Stimulated activated memory B cell treated with anti-CD40 and anti-IgM and Interleukin-4, amounts not matched to agents 10 μg/mL and 1 μg/mL and 100 μg/mL, for 72 hours (primary cell): Measurements from ENCODE around the gene CLIC5.

Experiments used
- ATAC-seq: fragments of 150-1000 bp; cut with Tn5 transposase; 2 replicates; pipeline ENCODE4 v1.10.0; 2021
- H3K27ac Mint-ChIP-seq: one replicate; pipeline ENCODE4 v1.8.0; 2022; ENCODE audit warnings: mild to moderate bottlenecking, mixed read lengths
- H3K27me3 Mint-ChIP-seq: one replicate; pipeline ENCODE4 v1.8.0; 2022; ENCODE audit warnings: mixed read lengths
- H3K36me3 Mint-ChIP-seq: one replicate; pipeline ENCODE4 v1.8.0; 2022; ENCODE audit warnings: mixed read lengths
- H3K4me1 Mint-ChIP-seq: one replicate; pipeline ENCODE4 v1.8.0; 2022; ENCODE audit warnings: mixed read lengths
- H3K4me3 Mint-ChIP-seq: one replicate; pipeline ENCODE4 v1.8.0; 2022; ENCODE audit warnings: mild to moderate bottlenecking, moderate library complexity, mixed read lengths
- H3K9me3 Mint-ChIP-seq: one replicate; pipeline ENCODE4 v1.8.0; 2022; ENCODE audit warnings: mixed read lengths

CLIC5 gene

GRCh38 chr6:45988635-45989034, 27.0 kb downstream of the CLIC5 start:
- Mint-ChIP-seq H3K27ac (no peak overlapping the region), H3K27me3 (no peaks in the 10 kb centered on the region), H3K4me1 (no peaks in the 10 kb centered on the region), H3K4me3 (no peak overlapping the region), H3K9me3 (peaks cover 2% of the 10 kb centered on the region), H3K36me3 (peaks cover 6% of the 10 kb centered on the region)
- ATAC-seq: no peak

DNA sequence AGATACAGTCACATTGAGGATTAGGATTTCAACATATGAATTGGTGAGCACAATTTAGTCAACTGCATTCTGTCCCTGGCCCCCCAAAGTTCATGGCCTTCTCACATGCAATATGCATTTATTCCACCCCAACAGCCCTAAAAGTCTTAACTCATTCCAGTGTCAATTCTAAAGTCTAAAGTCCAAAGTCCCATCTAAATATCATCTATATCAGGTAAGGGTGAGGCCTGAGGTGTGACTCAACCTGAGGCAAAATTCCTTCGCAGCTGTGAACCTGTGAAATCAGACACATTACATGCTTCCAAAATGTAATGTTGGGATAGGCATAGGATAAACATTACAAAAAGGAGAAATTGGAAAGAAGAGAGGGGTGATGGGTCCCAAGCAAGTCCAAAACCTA, 27.8 kb downstream of the CLIC5 start:
- Mint-ChIP-seq H3K9me3 (peaks cover 2% of the 10 kb centered on the region), H3K27me3 (no peaks in the 10 kb centered on the region)
- no peak for ATAC-seq

DNA sequence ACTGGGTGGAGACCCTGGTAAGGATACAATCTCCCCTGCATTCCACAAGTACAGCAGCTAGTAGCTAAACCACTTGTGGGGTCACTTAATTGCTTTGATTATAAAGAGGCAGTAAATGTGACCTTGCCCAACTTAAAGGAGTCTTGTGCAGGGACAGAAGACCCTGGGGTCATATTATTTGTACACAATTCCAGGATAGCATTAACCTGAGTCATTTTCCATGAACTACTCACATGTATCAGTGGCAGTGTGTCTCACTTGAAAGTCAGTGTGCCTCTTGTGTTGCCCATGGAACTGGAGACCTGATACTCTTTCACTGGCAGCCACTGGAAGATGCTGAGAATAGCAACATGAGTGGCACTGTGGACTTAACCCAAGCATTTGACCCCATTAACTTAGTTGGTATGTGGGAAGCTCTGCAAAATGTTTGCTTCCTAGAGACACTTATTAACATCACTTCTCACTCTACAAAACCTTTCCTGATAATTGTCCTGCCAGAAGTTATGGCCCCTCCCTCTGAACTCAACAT, 28.9 kb downstream of the CLIC5 start:
- Mint-ChIP-seq H3K9me3 (peaks cover 2% of the 10 kb centered on the region), H3K4me1 (no peaks in the 10 kb centered on the region), H3K4me3 (no peak overlapping the region), H3K27me3 (no peaks in the 10 kb centered on the region), H3K27ac (no peak overlapping the region), H3K36me3 (peaks cover 6% of the 10 kb centered on the region)
- ATAC-seq: no peak

More for the DNA sequence above, 27.8 kb downstream of the CLIC5 start:
- Mint-ChIP-seq H3K4me3 (no peak overlapping the region), H3K36me3 (peaks cover 6% of the 10 kb centered on the region), H3K4me1 (no peaks in the 10 kb centered on the region), H3K27ac (no peak overlapping the region)

DNA sequence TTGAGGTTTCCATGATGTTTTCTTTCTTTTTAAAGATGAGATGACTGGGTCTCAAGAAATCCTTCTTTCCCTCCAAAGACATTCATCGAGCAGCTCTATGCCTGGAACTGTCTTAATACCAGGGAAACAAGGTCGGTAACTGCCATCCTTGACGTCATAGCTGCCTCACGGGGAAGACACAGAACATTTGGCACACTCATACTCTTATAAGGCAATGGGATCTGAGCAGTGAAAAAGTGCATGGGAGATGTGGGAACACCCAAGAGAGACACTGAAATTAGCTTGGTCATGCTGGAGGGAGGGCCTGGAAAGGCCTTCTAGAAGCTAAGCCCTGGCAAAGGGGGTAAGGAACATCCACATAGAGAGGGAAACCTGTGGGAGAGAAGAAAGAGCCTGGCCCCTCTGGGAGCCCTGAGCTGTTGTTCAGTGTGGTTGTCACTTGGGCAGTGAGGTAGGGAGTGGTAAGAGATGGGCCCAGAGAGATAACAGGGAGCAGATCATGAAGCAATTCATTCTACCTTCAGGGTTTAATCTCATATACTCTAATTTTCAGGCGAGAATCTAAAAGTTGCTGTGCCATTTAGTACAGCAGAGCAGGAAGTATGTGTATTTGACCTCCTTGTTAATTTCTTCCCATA, 30.8 kb downstream of the CLIC5 start:
- Mint-ChIP-seq H3K4me1 (no peaks in the 10 kb centered on the region), H3K36me3 (peaks cover 4% of the 10 kb centered on the region), H3K27ac (no peak overlapping the region), H3K9me3 (peaks cover 2% of the 10 kb centered on the region), H3K4me3 (no peak overlapping the region), H3K27me3 (no peaks in the 10 kb centered on the region)
- no peak for ATAC-seq

GRCh38 chr6:45984347-45984746, 31.3 kb downstream of the CLIC5 start:
- H3K27me3 Mint-ChIP-seq: no peaks in the 10 kb centered on the region
- no peaks in the 10 kb centered on the region for H3K36me3 Mint-ChIP-seq
- ATAC-seq: no peak
- H3K27ac Mint-ChIP-seq: no peak overlapping the region
- H3K4me3 Mint-ChIP-seq: no peak overlapping the region
- no peaks in the 10 kb centered on the region for H3K4me1 Mint-ChIP-seq
- H3K9me3 Mint-ChIP-seq: peaks cover 2% of the 10 kb centered on the region

GRCh38 chr6:45983062-45983461, 32.6 kb downstream of the CLIC5 start:
- no peak for ATAC-seq
- Mint-ChIP-seq H3K4me1 (no peaks in the 10 kb centered on the region), H3K4me3 (no peak overlapping the region), H3K9me3 (peaks cover 2% of the 10 kb centered on the region), H3K27me3 (no peaks in the 10 kb centered on the region), H3K27ac (no peak overlapping the region), H3K36me3 (no peaks in the 10 kb centered on the region)

GRCh38 chr6:45982280-45983036, 33.2 kb downstream of the CLIC5 start:
- no peak for ATAC-seq
- no peak overlapping the region for H3K27ac Mint-ChIP-seq
- H3K27me3 Mint-ChIP-seq: no peaks in the 10 kb centered on the region
- peaks cover 2% of the 10 kb centered on the region for H3K9me3 Mint-ChIP-seq
- H3K36me3 Mint-ChIP-seq: no peaks in the 10 kb centered on the region
- H3K4me3 Mint-ChIP-seq: no peak overlapping the region
- H3K4me1 Mint-ChIP-seq: no peaks in the 10 kb centered on the region

- Mint-ChIP-seq H3K4me3 (no peak overlapping the region), H3K36me3 (no peaks in the 10 kb centered on the region), H3K9me3 (peaks cover 2% of the 10 kb centered on the region), H3K27me3 (no peaks in the 10 kb centered on the region), H3K4me1 (no peaks in the 10 kb centered on the region), H3K27ac (no peak overlapping the region)
- no peak for ATAC-seq
These were observed 34.6 kb downstream of the CLIC5 start for GRCh38 chr6:45981046-45981445.

- no peak for ATAC-seq
- Mint-ChIP-seq H3K9me3 (peaks cover 2% of the 10 kb centered on the region), H3K27me3 (no peaks in the 10 kb centered on the region)
These were observed 36.3 kb downstream of the CLIC5 start for GRCh38 chr6:45979311-45979710.

DNA sequence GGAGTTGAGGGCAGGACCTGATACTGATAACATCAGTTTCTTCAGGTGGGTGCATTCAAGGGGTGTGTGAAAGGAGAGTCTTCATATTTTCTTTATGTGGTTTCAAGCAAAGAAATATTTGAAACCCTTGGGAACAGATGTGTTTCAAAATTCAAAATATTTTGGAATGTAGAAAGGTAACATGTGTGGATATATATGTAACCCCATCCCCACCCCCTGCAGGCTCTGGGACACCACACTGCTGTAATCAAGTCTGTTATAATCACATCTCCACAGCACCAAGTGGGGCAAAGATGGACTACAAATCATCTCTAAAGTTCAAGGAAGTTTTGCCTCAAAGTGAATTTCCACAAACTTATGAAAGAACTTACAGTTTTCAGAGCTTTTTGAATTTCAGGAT, 41.1 kb downstream of the CLIC5 start:
- H3K9me3 Mint-ChIP-seq: peaks cover 2% of the 10 kb centered on the region
- peaks cover 12% of the 10 kb centered on the region for H3K4me1 Mint-ChIP-seq
- no peak overlapping the region for H3K4me3 Mint-ChIP-seq
- peaks cover 7% of the 10 kb centered on the region for H3K36me3 Mint-ChIP-seq
- H3K27ac Mint-ChIP-seq: no peak overlapping the region
- H3K27me3 Mint-ChIP-seq: no peaks in the 10 kb centered on the region
- no peak for ATAC-seq

More at GRCh38 chr6:45979311-45979710, 36.3 kb downstream of the CLIC5 start:
- no peak overlapping the region for H3K27ac Mint-ChIP-seq
- H3K4me1 Mint-ChIP-seq: no peaks in the 10 kb centered on the region
- no peak overlapping the region for H3K4me3 Mint-ChIP-seq
- peaks cover 7% of the 10 kb centered on the region for H3K36me3 Mint-ChIP-seq

DNA sequence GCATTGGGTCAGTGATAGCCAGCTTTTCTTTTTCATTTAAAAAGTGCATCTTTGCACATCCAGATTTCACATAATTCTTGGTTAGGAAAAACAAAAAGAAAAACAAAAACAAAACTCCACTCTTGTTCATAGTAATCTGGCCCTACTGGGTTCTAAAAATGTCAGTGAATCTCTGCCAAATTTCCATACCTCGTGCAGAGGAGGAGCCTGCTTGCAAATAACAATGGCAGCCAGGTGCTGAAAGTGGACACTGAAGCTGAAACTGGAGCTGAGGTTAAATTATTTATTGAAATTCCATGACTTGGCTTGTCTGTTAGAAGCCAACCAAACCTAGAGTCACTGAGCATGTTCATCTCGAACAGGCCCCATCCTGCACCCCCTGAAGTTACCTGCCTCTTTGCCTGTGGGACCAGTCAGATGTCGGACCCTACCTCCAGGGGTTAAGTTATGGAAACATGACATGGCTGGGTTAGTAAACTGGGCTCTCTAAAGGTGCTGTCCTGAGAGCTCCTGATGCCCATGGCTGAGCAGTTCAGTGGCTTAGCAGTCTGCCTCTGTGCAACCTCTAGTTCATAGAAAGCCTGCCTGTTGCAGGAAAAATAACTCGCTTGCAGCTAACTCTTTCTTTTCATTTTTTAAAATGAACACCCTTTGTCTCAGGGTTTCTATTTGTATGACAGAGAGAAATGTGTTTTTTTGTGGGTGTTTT, 42.7 kb downstream of the CLIC5 start:
- H3K9me3 Mint-ChIP-seq: peaks cover 2% of the 10 kb centered on the region
- no peak overlapping the region for H3K4me3 Mint-ChIP-seq
- peaks cover 7% of the 10 kb centered on the region for H3K36me3 Mint-ChIP-seq
- H3K27me3 Mint-ChIP-seq: no peaks in the 10 kb centered on the region
- peaks cover 12% of the 10 kb centered on the region for H3K4me1 Mint-ChIP-seq
- ATAC-seq: no peak
- H3K27ac Mint-ChIP-seq: no peak overlapping the region

- peaks cover 2% of the 10 kb centered on the region for H3K9me3 Mint-ChIP-seq
- H3K27ac Mint-ChIP-seq: no peak overlapping the region
- H3K4me1 Mint-ChIP-seq: peaks cover 12% of the 10 kb centered on the region
- no peaks in the 10 kb centered on the region for H3K27me3 Mint-ChIP-seq
- ATAC-seq: no peak
- H3K36me3 Mint-ChIP-seq: peaks cover 7% of the 10 kb centered on the region
- H3K4me3 Mint-ChIP-seq: no peak overlapping the region
These were observed 44.4 kb downstream of the CLIC5 start for GRCh38 chr6:45971287-45971686.

GRCh38 chr6:45970326-45970725, 45.3 kb downstream of the CLIC5 start:
- peaks cover 2% of the 10 kb centered on the region for H3K9me3 Mint-ChIP-seq
- no peak overlapping the region for H3K4me3 Mint-ChIP-seq
- H3K27me3 Mint-ChIP-seq: no peaks in the 10 kb centered on the region
- H3K27ac Mint-ChIP-seq: no peak overlapping the region
- no peak for ATAC-seq
- peaks cover 7% of the 10 kb centered on the region for H3K36me3 Mint-ChIP-seq
- peaks cover 12% of the 10 kb centered on the region for H3K4me1 Mint-ChIP-seq

DNA sequence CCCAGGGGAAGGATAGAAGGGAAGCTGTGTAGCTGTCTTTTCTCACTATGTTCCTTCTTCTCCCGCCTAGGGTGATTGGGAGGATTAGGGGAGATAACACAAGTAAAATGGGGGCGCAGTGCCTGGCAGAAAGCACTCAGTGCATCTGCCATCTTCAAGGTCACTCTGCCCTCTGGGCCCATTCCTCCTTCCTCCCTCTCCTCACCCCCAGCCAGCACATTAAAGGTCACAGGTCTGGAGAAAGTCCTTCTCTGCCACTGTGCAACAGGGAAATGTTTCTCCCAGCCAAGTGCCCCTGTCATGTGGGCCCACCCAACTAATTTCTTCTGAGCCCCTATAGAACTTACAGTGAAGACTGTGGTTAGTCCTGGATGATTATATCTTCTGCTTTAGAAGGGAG, 45.8 kb downstream of the CLIC5 start:
- no peak for ATAC-seq
- H3K36me3 Mint-ChIP-seq: peaks cover 3% of the 10 kb centered on the region
- peaks cover 12% of the 10 kb centered on the region for H3K4me1 Mint-ChIP-seq
- H3K4me3 Mint-ChIP-seq: no peak overlapping the region
- no peak overlapping the region for H3K27ac Mint-ChIP-seq
- H3K27me3 Mint-ChIP-seq: no peaks in the 10 kb centered on the region
- peaks cover 1% of the 10 kb centered on the region for H3K9me3 Mint-ChIP-seq

DNA sequence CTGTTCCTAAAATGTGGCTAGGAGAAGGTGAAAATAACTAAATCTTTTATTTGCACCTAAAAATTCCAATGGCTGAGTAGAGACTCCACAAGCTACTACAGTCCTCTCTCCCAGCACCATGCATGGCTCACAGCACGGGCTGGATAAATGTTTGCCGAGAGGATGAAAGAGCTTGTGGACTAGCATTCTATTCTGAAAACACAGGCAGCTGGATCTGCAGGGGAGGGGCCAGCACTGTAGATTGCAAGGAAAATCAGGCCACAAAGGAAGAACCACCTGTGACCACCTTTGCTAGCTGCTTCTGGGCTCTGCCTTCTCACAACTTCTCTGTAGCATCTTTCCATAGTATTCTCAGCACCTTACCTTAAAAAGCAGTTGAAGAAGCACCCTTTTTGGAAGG, 46.6 kb downstream of the CLIC5 start:
- Mint-ChIP-seq H3K27me3 (no peaks in the 10 kb centered on the region), H3K27ac (no peak overlapping the region), H3K36me3 (no peaks in the 10 kb centered on the region), H3K9me3 (peaks cover 2% of the 10 kb centered on the region), H3K4me1 (peaks cover 12% of the 10 kb centered on the region), H3K4me3 (no peak overlapping the region)
- no peak for ATAC-seq
